ENCODE measurements around the gene TPST2. TPM values are rescaled to one million over a fixed set of nuclear protein-coding genes. Genes with fewer than 3 reads are reported as not detected.

TPST2 gene
- total RNA-seq, 1 donor = 25.0 TPM

GRCh38 chr22:26512149-26512793 lies 77.7 kb downstream of the TPST2 start, which contains the start of gene TFIP11:
TFIP11 (minus strand) TSS chr22:26512473; CDS start chr22:26510272, 2,201 bp downstream.
- TF ChIP-seq, protein P1, sequence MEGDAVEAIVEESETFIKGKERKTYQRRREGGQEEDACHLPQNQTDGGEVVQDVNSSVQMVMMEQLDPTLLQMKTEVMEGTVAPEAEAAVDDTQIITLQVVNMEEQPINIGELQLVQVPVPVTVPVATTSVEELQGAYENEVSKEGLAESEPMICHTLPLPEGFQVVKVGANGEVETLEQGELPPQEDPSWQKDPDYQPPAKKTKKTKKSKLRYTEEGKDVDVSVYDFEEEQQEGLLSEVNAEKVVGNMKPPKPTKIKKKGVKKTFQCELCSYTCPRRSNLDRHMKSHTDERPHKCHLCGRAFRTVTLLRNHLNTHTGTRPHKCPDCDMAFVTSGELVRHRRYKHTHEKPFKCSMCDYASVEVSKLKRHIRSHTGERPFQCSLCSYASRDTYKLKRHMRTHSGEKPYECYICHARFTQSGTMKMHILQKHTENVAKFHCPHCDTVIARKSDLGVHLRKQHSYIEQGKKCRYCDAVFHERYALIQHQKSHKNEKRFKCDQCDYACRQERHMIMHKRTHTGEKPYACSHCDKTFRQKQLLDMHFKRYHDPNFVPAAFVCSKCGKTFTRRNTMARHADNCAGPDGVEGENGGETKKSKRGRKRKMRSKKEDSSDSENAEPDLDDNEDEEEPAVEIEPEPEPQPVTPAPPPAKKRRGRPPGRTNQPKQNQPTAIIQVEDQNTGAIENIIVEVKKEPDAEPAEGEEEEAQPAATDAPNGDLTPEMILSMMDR (IDR thresholded peaks at IDR 0.05; ENCODE audit: insufficient read depth, low read depth, low read length) = no peak
- peak; percentile 93 for DNase-seq (ENCODE audit: low read depth)
- H3K4me3 ChIP-seq (ENCODE audit: low read depth, low read length) = peak within 1 kb of the TSS; percentile 83

- H3K4me3 ChIP-seq (ENCODE audit: low read depth, low read length) = no peak overlapping the region
- DNase-seq (ENCODE audit: low read depth) = no peak
- TF ChIP-seq, protein P1 (IDR thresholded peaks at IDR 0.05; ENCODE audit: insufficient read depth, low read depth, low read length) = no peak
Measured at GRCh38 chr22:26508148-26508547, 81.8 kb downstream of the TPST2 start.

DNA sequence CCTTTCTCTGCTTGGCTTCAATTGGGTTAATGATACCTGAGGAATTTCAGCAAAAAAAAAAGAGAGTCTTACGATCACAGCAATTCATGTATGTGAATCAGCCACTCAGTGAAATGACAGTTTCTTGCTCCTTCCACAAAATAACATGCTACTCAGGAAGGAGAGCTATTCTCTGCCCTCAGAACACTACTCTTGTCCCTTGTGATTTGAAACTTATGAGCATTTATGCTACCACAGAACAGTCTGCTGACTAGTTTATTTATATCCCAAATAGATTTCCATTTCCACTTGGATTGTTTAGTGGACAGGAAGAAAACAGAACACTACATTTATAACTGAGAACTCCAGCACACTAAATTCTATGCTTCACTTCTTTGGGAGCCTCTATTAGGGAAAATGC lies 86.2 kb downstream of the TPST2 start:
- DNase-seq (ENCODE audit: low read depth) = no peak
- no peak overlapping the region for H3K4me3 ChIP-seq (ENCODE audit: low read depth, low read length)
- TF ChIP-seq, protein P1 (IDR thresholded peaks at IDR 0.05; ENCODE audit: insufficient read depth, low read depth, low read length) = no peak

DNA sequence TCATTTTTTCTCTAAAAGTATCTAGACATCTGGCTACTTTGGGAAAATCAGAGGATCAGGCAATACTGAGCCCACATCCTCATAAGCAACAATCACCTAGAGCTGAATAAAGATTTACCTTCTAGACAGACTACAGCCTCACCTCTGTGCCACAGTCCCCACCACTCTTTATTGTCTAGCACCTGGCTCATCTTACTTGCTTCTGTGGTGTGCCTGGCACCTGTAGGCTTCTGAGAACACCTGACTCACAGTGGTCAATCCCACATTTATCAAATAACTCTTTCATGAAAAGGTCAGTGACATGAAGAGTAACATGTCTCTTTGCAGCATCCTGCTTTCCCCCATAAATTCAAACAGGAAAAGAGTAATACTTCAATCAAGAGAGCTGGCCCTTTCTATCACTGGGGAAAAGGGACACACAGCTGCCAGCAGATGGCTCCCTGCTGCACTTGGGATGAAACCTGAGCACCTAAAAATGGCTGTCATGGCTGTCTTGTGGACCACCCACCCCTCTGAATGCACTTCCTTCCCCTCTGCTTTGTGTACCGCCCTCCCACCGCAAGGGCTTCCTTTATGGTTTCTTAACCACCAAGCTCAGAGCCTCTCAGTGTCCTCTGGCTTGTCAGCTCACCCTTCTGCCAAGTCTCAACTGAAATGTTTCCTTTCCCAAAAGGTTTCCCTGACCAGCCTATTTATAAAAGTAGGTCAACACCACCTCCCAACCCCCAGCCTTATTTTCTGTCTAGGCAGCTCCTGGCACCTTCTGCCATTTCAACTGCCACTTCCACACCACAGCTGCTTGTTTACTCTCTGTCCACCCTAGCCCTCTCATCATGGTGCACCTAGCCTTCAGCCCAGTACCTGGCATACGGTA lies 87.0 kb downstream of the TPST2 start:
- DNase-seq (ENCODE audit: low read depth) = peak; percentile 59
- TF ChIP-seq, protein P1 (IDR thresholded peaks at IDR 0.05; ENCODE audit: insufficient read depth, low read depth, low read length) = peak; percentile 71
- H3K4me3 ChIP-seq (ENCODE audit: low read depth, low read length) = no peak overlapping the region

DNA sequence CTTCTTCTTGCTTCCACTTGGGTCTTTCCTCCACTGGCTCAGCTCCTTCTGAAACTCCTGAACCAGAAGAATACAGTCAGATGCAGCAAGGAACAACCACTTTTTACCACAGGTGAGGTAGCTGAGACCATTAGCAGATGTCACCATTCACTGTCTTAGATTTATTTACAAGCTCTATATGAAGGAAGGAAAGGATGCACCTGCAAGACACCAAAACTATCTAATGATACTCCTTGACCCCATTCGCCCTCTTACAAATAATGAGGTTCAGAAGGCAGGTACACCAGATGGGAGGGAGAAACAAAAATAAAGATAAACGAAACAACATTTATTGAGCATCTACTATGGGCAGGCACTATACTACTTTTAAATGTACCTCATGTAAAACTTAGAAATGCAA lies 87.9 kb downstream of the TPST2 start:
- no peak for DNase-seq (ENCODE audit: low read depth)
- no peak overlapping the region for H3K4me3 ChIP-seq (ENCODE audit: low read depth, low read length)
- TF ChIP-seq, protein P1 (IDR thresholded peaks at IDR 0.05; ENCODE audit: insufficient read depth, low read depth, low read length) = no peak

- DNase-seq (ENCODE audit: low read depth) = no peak
Measured at GRCh38 chr22:26499188-26499703, 90.7 kb downstream of the TPST2 start.

More at GRCh38 chr22:26499188-26499703, 90.7 kb downstream of the TPST2 start:
- TF ChIP-seq, protein P1 (IDR thresholded peaks at IDR 0.05; ENCODE audit: insufficient read depth, low read depth, low read length) = no peak
- H3K4me3 ChIP-seq (ENCODE audit: low read depth, low read length) = no peak overlapping the region
